Left colon (tissue), 2 donors: ENCODE data around the gene SBK2. TPM values are rescaled to one million over a fixed set of nuclear protein-coding genes. Genes with fewer than 3 reads are reported as not detected.
"Not testable (repeated sequence)": the region's sequence is repeated elsewhere in the genome, so short reads cannot be mapped to it uniquely, and the experiment has no call there.

ENCODE experiments used
- ATAC-seq: fragments of 200-7000 bp; cut with Tn5 transposase; one replicate; pipeline ENCODE4 v1.9.1; 2020; ENCODE audit warnings: mild to moderate bottlenecking, moderate library complexity
- DNase-seq, 2 donors: peaks; one replicate each; pipeline ENCODE4 v3.0.0-alpha.2; 2020
- intact Hi-C, 2 donors: fragments of 100-400 bp; cut with DNase I in 1 of 2; cut with micrococcal nuclease in 1 of 2; formaldehyde crosslinking; loops; one replicate each; pipeline versions ENCODE4 v1.11.2 to v1.14.0; 2022; cut with DNase I, micrococcal nuclease
- long read RNA-seq: library from polyadenylated mRNA; unstranded; transcript quantifications from one replicate; pipeline ENCODE4 v2.0.0, GENCODE V29; 2021
- total RNA-seq, 2 donors: library from RNA; stranded (reverse); fragmentation: NEBNext Ultra II Directional; extraction: Animal tissue kit (Norgen Biotek cat#: 25700); gene quantifications; one replicate each; pipeline ENCODE4 v1.2.1, GENCODE V29; 2021
- donor health status: DM: no; HTN: no; CAD: no.
- donor health status: DM: yes; HTN: yes; CAD: no.

Gene SBK2
- not detected for total RNA-seq
- long read RNA-seq: 0 reads

GRCh38 chr19:55536951-55537740 lies at the start of gene SBK2:
TSS of gene SBK2 (minus strand) at chr19:55537133. CDS start at chr19:55536294, 839 bp downstream.
- intact Hi-C loops: no loop called here
- ATAC-seq: no peak
- no peak for DNase-seq

GRCh38 chr19:55585658-55586339 lies 48.9 kb upstream of the SBK2 start:
- ATAC-seq (peak; percentile 7), DNase-seq (peak; percentile 66 to 72)
- intact Hi-C loops: no loop called here

- intact Hi-C loops: no loop called here
- no peak for DNase-seq
- no peak for ATAC-seq
Measured at GRCh38 chr19:55584871-55585270, 47.9 kb upstream of the SBK2 start.

GRCh38 chr19:55583897-55584296 lies 47.0 kb upstream of the SBK2 start:
- intact Hi-C loops, DNase-seq, ATAC-seq: not testable (repeated sequence)

GRCh38 chr19:55582284-55582683 lies 45.4 kb upstream of the SBK2 start:
- DNase-seq, intact Hi-C loops, ATAC-seq: not testable (repeated sequence)

GRCh38 chr19:55581823-55582223 lies 44.9 kb upstream of the SBK2 start:
- intact Hi-C loops: no loop called here
- DNase-seq (no peak), ATAC-seq (no peak)

- intact Hi-C loops: no loop called here
- ATAC-seq: peak; percentile 41
- no peak for DNase-seq
Measured at GRCh38 chr19:55581145-55581822, 44.4 kb upstream of the SBK2 start.

- ATAC-seq (peak; percentile 86), DNase-seq (peak; percentile 85 to 87)
- intact Hi-C loops: no loop called here
Measured at GRCh38 chr19:55580628-55581144, 43.8 kb upstream of the SBK2 start, which contains the start of gene ZNF579. TSS of gene ZNF579 (minus strand) at chr19:55580848. CDS start at chr19:55579639, 1,209 bp downstream.

GRCh38 chr19:55579766-55580621 lies 43.1 kb upstream of the SBK2 start:
- ATAC-seq: peak; percentile 40
- no peak for DNase-seq
- intact Hi-C loops: no loop called here

GRCh38 chr19:55578761-55579747 lies 42.1 kb upstream of the SBK2 start:
- DNase-seq (no peak), ATAC-seq (no peak)
- intact Hi-C loops: no loop called here

GRCh38 chr19:55578031-55578760 lies 41.3 kb upstream of the SBK2 start:
- DNase-seq (no peak), ATAC-seq (no peak)
- intact Hi-C loops: no loop called here

GRCh38 chr19:55576746-55577145 lies 39.8 kb upstream of the SBK2 start:
- ATAC-seq: no peak
- DNase-seq: no peak
- intact Hi-C loops: no loop called here

- ATAC-seq, intact Hi-C loops: not testable (repeated sequence)
Measured at GRCh38 chr19:55573929-55574328, 37.0 kb upstream of the SBK2 start.

GRCh38 chr19:55569477-55569876 lies 32.5 kb upstream of the SBK2 start:
- not testable (repeated sequence) for ATAC-seq, DNase-seq

More at GRCh38 chr19:55573929-55574328, 37.0 kb upstream of the SBK2 start:
- not testable (repeated sequence) for DNase-seq

GRCh38 chr19:55567708-55568328 lies 30.9 kb upstream of the SBK2 start:
- intact Hi-C loops: no loop called here
- no peak for DNase-seq
- ATAC-seq: no peak

More at GRCh38 chr19:55569477-55569876, 32.5 kb upstream of the SBK2 start:
- intact Hi-C loops: not testable (repeated sequence)

- ATAC-seq (no peak), DNase-seq (no peak)
- intact Hi-C loops: no loop called here
Measured at GRCh38 chr19:55566823-55567222, 29.9 kb upstream of the SBK2 start.
